Spleen (tissue), 11 donors: ENCODE measurements around the gene CBX2. TPM values are rescaled to one million over a fixed set of nuclear protein-coding genes. Genes with fewer than 3 reads are reported as not detected.

ENCODE experiments used
- DNase-seq: peaks from one replicate; pipeline ENCODE4 v3.0.0-alpha.2; 2020
- H3K27ac ChIP-seq, 8 donors: fragments of 200-600 bp; sonication (generic) in 7 of 8; 1 replicate in 4 of 8; 2 replicates in 4 of 8; pipeline versions ENCODE4 v1.5.0 to v1.8.0; 2016 to 2021; ENCODE audit warnings: inconsistent platforms in 4 of 8, mild to moderate bottlenecking in 4 of 8, moderate library complexity in 1 of 8
- H3K27me3 ChIP-seq, 7 donors: fragments of 200-600 bp; sonication (generic) in 6 of 7; replicated peaks in 1 of 7; 1 replicate in 4 of 7; 2 replicates in 3 of 7; pipeline versions ENCODE4 v1.5.0 to v1.8.0; 2016 to 2021; ENCODE audit warnings: inconsistent platforms in 3 of 7, mild to moderate bottlenecking in 1 of 7
- H3K36me3 ChIP-seq, 6 donors: fragments of 200-600 bp; sonication (generic) in 5 of 6; 1 replicate in 4 of 6; 2 replicates in 2 of 6; pipeline versions ENCODE4 v1.5.0 to v1.8.0; 2016 to 2021; ENCODE audit warnings: inconsistent platforms in 2 of 6
- H3K4me1 ChIP-seq, 6 donors: fragments of 200-600 bp; sonication (generic) in 5 of 6; 1 replicate in 3 of 6; 2 replicates in 3 of 6; pipeline versions ENCODE4 v1.5.0 to v1.8.0; 2016 to 2021; ENCODE audit warnings: inconsistent platforms in 3 of 6
- H3K4me3 ChIP-seq, 8 donors: fragments of 200-600 bp; sonication (generic) in 7 of 8; 1 replicate in 4 of 8; 2 replicates in 4 of 8; pipeline versions ENCODE4 v1.5.0 to v1.8.0; 2016 to 2021; ENCODE audit warnings: inconsistent platforms in 4 of 8, mild to moderate bottlenecking in 4 of 8, moderate library complexity in 2 of 8
- H3K9me3 ChIP-seq, 8 donors: fragments of 200-600 bp; sonication (generic) in 7 of 8; 1 replicate in 4 of 8; 2 replicates in 4 of 8; pipeline versions ENCODE4 v1.5.0 to v1.8.0; 2016 to 2021; ENCODE audit warnings: inconsistent platforms in 4 of 8
- POLR2A ChIP-seq, 3 donors: fragments of 450-650 bp; IDR thresholded peaks; one replicate each; pipeline ENCODE4 v1.5.1; 2017; ENCODE audit warnings: antibody characterized with exemption in 3 of 3, mild to moderate bottlenecking in 1 of 3
- POLR2AphosphoS5 ChIP-seq, 3 donors: sonication (generic); formaldehyde crosslinking; IDR thresholded peaks; one replicate each; pipeline ENCODE4 v1.5.1; 2017; ENCODE audit warnings: antibody characterized with exemption in 3 of 3
- WGBS, 5 donors: extraction: QIAGEN DNeasy Blood & Tissue Kit in 3 of 5; methylation state at CpG; one replicate each; pipeline versions ENCODE4 v1.1.5 to v1.1.7; 2013 to 2018; 5-methylcytosine and 5-hydroxymethylcytosine counted together
- intact Hi-C: fragments of 100-400 bp; cut with DNase I; formaldehyde crosslinking; loops from one replicate; pipeline ENCODE4 v1.15.0; 2023; ENCODE audit warnings: low total_unique reads
- polyA plus RNA-seq, 3 donors: library from polyadenylated mRNA; stranded (reverse); fragments of 200-250 nt; gene quantifications; one replicate each; pipeline ENCODE4 v1.2.1, GENCODE V29; 2013
- total RNA-seq, 7 donors: library from RNA; depleted of rRNA in 3 of 7; stranded (reverse); fragments of >200 nt in 3 of 7; fragmentation: NEBNext Ultra II Directional in 4 of 7; extraction: Animal tissue kit (Norgen Biotek cat#: 25700) in 4 of 7; gene quantifications; one replicate each; pipeline versions ENCODE4 v1.1.0 to v1.2.1, GENCODE V29; 2016 to 2021
- TF ChIP-seq, protein P1 (sequence below), 11 experiments: fragments of 200-600 bp in 7 of 11; fragments of 450-650 bp in 4 of 11; sonication (generic) in 4 of 11; IDR thresholded peaks in 8 of 11; conservative IDR thresholded peaks in 3 of 11; 1 replicate in 7 of 11; 2 replicates in 4 of 11; pipeline versions ENCODE4 v1.4.0 to v1.8.0; 2016 to 2021; ENCODE audit warnings: antibody characterized with exemption in 11 of 11, inconsistent platforms in 4 of 11, mild to moderate bottlenecking in 1 of 11
- donor health status: healthy with polysubstance abuse.
- donor health status: DM: no; HTN: no; CAD: no; lungs with moderate emphysema.
- donor health status: DM: no; HTN: no; CAD: no.
- donor health status: Bipolar disorder and iron deficiency.
- donor health status: healthy.
- donor health status: DM: no; HTN: no; CAD: no.
- donor health status: DM: yes; HTN: yes; CAD: no.

Gene CBX2
- total and polyA plus RNA-seq, 10 donors: 0.48 to 6.2 (median 3.3) TPM

DNA sequence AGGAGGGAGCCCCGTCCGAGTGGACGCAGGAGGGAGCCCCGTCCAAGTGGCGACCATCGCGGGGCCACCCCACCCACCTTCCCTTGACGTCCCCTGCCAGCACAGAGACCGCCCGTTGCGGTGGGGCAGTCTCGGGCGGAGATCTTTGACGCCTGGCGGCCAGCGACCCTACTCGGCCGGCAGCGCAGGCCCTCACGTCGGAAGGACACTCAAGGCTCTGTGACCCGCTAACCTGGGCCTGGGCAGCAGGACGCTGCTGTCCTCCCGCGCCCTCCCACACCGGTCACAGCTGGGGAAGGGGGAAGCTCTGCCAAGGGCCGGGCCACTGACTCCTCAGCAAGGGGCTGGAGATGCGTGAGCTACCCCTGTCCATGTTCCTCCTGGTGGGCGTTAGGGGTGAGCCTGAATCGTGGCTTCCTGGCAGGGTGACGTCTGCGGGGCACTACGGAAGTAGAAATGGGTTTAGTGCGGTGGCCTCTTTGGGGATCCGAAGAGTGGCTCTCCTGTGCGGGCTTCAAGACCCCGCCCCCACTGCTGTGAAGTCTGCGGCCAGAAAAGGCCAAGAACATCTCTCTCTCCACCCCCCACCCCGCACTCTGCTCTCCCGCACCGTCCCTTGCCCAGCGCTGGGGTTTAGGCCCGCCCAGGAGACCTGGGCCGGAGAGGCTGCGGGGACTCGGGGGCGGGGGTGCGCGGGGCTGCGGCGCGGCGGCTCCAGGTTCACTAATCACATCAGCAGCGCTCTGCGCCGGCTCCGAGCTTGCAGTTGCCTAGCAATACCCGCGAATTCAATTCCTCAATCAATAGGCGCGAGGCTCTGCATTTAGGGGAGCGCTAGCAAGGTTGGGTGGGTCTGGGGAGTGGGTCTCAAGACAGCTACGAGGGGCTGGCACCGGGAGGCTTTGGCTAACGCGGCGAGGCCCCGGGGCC is 13.1 kb downstream of the CBX2 start:
- intact Hi-C loops: no loop called here
- H3K4me3 ChIP-seq: peak overlapping the region in 2 of 8 donors; percentile 6 to 14
- peaks cover 0 to 11% (median 2%) of the 10 kb centered on the region in 6 donors for H3K36me3 ChIP-seq
- H3K9me3 ChIP-seq: no peaks in the 10 kb centered on the region
- TF ChIP-seq POLR2AphosphoS5 (IDR thresholded peaks at IDR 0.05): no peak
- TF ChIP-seq, protein P1, sequence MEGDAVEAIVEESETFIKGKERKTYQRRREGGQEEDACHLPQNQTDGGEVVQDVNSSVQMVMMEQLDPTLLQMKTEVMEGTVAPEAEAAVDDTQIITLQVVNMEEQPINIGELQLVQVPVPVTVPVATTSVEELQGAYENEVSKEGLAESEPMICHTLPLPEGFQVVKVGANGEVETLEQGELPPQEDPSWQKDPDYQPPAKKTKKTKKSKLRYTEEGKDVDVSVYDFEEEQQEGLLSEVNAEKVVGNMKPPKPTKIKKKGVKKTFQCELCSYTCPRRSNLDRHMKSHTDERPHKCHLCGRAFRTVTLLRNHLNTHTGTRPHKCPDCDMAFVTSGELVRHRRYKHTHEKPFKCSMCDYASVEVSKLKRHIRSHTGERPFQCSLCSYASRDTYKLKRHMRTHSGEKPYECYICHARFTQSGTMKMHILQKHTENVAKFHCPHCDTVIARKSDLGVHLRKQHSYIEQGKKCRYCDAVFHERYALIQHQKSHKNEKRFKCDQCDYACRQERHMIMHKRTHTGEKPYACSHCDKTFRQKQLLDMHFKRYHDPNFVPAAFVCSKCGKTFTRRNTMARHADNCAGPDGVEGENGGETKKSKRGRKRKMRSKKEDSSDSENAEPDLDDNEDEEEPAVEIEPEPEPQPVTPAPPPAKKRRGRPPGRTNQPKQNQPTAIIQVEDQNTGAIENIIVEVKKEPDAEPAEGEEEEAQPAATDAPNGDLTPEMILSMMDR (IDR thresholded peaks at IDR 0.05 in 8 of 11, conservative IDR thresholded peaks at IDR 0.05 in 3 of 11): no peak
- TF ChIP-seq POLR2A (IDR thresholded peaks at IDR 0.05): no peak
- 5 to 7% (median 7%) methylated on average over 58 to 68 of the region's 68 CpGs for WGBS, 5 donors
- H3K27ac ChIP-seq: no peak overlapping the region
- peaks cover 14 to 54% (median 47%) of the 10 kb centered on the region in 6 donors for H3K4me1 ChIP-seq
- no peak for DNase-seq
- peaks cover 26 to 89% (median 68%) of the 10 kb centered on the region in 7 donors for H3K27me3 ChIP-seq

- TF ChIP-seq POLR2AphosphoS5 (IDR thresholded peaks at IDR 0.05) (no peak), POLR2A (IDR thresholded peaks at IDR 0.05) (no peak)
- TF ChIP-seq, protein P1 (IDR thresholded peaks at IDR 0.05 in 8 of 11, conservative IDR thresholded peaks at IDR 0.05 in 3 of 11): no peak
- Histone ChIP-seq H3K4me3 (peak overlapping the region in 1 of 8 donors; percentile 14), H3K27ac (no peak overlapping the region), H3K4me1 (peaks cover 18 to 61% (median 53%) of the 10 kb centered on the region in 6 donors), H3K9me3 (no peaks in the 10 kb centered on the region), H3K36me3 (peaks cover 0 to 11% (median 2%) of the 10 kb centered on the region in 6 donors), H3K27me3 (peaks cover 26 to 82% (median 66%) of the 10 kb centered on the region in 7 donors)
- 4 to 7% (median 6%) methylated on average over 22 to 26 of the region's 26 CpGs for WGBS, 5 donors
- DNase-seq: no peak
- intact Hi-C loops: no loop called here
Measured at GRCh38 chr17:79791735-79792161, 13.8 kb downstream of the CBX2 start.

DNA sequence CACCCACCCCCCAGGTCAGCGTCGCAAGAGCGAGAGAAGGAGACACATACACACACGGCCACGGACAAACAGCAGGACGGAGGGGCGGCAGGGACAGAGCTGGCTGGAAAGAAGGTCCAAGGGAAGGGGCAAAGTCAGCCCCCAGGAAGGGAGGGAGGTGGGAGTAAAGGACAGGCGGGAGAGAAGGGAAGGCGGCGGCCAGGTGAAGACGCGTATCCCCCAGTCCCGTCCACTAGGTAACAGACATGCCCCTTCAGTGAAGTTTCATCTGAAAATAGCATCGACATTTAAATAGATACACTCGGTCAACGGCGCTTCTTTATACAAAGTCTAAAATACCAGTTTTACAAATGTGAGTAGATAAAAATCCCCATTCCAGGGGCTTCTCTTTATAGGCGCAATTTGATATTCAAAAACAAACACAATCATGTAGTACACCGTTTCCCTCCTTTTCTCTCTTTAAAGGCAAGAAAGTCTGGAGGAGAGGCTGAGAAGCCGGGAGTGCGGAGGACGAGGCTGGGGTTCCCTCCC is 14.5 kb downstream of the CBX2 start:
- intact Hi-C loops: no loop called here
- Histone ChIP-seq H3K4me3 (no peak overlapping the region), H3K9me3 (no peaks in the 10 kb centered on the region), H3K27ac (no peak overlapping the region), H3K4me1 (peaks cover 18 to 64% (median 55%) of the 10 kb centered on the region in 6 donors), H3K27me3 (peaks cover 26 to 79% (median 61%) of the 10 kb centered on the region in 7 donors), H3K36me3 (peaks cover 0 to 11% (median 2%) of the 10 kb centered on the region in 6 donors)
- TF ChIP-seq, protein P1 (IDR thresholded peaks at IDR 0.05 in 8 of 11, conservative IDR thresholded peaks at IDR 0.05 in 3 of 11): no peak
- TF ChIP-seq POLR2A (IDR thresholded peaks at IDR 0.05): no peak
- TF ChIP-seq POLR2AphosphoS5 (IDR thresholded peaks at IDR 0.05): no peak
- DNase-seq: no peak
- WGBS, 5 donors: 18 to 23% (median 23%) methylated on average over 22 of the region's 22 CpGs
